ENCODE results near the gene DDAH1.

- TF ChIP-seq MAX (IDR thresholded peaks at IDR 0.05; ENCODE audit: insufficient read depth, insufficient read length) (no peak), POLR2A (IDR thresholded peaks at IDR 0.05; ENCODE audit: low read depth, low read length) (no peak), CTCF (IDR thresholded peaks at IDR 0.05; ENCODE audit: extremely low read depth in 1 of 2, insufficient read depth in 1 of 2, low read depth in 1 of 2, low read length in 2 of 2) (no peak), EZH2 (IDR thresholded peaks at IDR 0.05; ENCODE audit: borderline replicate concordance, low read depth, low read length, severe bottlenecking) (no peak), POLR2AphosphoS5 (IDR thresholded peaks at IDR 0.05; ENCODE audit: insufficient read depth, low read depth, low read length) (no peak), MYC (IDR thresholded peaks at IDR 0.05; ENCODE audit: low read depth, low read length) (no peak), FOS (IDR thresholded peaks at IDR 0.05; ENCODE audit: borderline replicate concordance, insufficient read depth, low read length) (no peak), GATA2 (IDR thresholded peaks at IDR 0.05; ENCODE audit: insufficient read depth, insufficient read length, low read depth, low read length) (no peak), JUN (IDR thresholded peaks at IDR 0.05; ENCODE audit: borderline replicate concordance, insufficient read depth, insufficient read length, low read depth) (no peak)
Observed at GRCh38 chr1:85485516-85485915, 20.6 kb upstream of the DDAH1 start.
